ENCODE data around the gene PCNP.

PCNP gene

DNA sequence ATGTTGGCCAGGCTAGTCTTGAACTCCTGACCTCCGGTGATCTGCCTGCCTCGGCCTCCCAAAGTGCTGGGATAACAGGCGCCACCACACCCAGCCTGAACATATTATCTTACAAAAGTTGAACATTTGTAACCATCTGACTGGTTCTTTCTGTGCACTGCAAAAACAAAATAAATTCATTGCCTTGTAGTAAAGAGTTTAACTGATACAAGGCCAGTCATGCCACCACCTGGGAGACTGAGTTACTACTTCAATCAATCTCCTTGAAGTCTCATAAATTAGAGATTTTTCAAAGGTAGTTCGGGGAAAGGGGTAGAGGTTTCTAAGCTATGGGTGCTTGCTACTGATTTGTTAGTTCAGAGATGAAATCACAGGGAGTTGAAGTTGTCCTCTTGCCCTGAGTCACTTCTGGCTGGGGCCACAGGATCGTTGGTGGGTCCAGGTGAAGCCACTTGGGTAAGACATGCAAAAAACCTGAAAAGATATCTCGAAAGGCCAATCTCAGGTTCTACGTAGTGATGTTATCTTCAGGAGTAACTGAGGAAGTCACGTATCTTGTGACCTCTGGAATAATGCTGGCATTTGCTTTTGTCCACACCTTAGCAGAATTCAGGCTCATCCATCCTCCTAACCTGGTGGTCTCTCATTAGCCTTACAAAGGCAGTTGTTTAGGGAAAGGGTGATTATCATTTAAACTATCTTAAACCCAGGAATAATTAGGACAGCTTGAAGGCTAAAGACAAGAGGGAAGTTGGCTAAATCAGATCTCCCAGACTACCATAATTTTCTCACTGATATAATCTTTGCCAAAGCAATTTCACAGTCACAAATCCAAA lies 69.2 kb downstream of the PCNP start:
- Histone ChIP-seq H3K27ac (no peak overlapping the region), H3K36me3 (peaks cover 1% of the 10 kb centered on the region), H3K27me3 (ENCODE audit: insufficient read depth, low read depth, severe bottlenecking) (no peaks in the 10 kb centered on the region), H3K9me3 (ENCODE audit: severe bottlenecking) (no peaks in the 10 kb centered on the region), H3K4me3 (ENCODE audit: low read depth, low read length) (no peak overlapping the region)
- TF ChIP-seq, protein P1, sequence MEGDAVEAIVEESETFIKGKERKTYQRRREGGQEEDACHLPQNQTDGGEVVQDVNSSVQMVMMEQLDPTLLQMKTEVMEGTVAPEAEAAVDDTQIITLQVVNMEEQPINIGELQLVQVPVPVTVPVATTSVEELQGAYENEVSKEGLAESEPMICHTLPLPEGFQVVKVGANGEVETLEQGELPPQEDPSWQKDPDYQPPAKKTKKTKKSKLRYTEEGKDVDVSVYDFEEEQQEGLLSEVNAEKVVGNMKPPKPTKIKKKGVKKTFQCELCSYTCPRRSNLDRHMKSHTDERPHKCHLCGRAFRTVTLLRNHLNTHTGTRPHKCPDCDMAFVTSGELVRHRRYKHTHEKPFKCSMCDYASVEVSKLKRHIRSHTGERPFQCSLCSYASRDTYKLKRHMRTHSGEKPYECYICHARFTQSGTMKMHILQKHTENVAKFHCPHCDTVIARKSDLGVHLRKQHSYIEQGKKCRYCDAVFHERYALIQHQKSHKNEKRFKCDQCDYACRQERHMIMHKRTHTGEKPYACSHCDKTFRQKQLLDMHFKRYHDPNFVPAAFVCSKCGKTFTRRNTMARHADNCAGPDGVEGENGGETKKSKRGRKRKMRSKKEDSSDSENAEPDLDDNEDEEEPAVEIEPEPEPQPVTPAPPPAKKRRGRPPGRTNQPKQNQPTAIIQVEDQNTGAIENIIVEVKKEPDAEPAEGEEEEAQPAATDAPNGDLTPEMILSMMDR (IDR thresholded peaks at IDR 0.05; ENCODE audit: low read depth, low read length): no peak
- DNase-seq: no peak

All from WERI-Rb-1 (cell line).